Activated naive CD8-positive, alpha-beta T cell treated with anti-CD3 and anti-CD28 coated beads, Interleukin-2, amount 10 ng/mL, durations not matched to agents 7 days and 5 days (primary cell): ENCODE measurements around the gene ZNF133. TPM values are rescaled to one million over a fixed set of nuclear protein-coding genes. Genes with fewer than 3 reads are reported as not detected.
A peak's percentile ranks its signal among the peaks of the same experiment; 100 is the strongest.
"Not testable (repeated sequence)": the region's sequence is repeated elsewhere in the genome, so short reads cannot be mapped to it uniquely, and the experiment has no call there.

Experiments
- ATAC-seq: fragments of 150-1000 bp; cut with Tn5 transposase; one replicate; pipeline ENCODE4 v1.10.0; 2021; ENCODE audit warnings: low read depth, moderate library complexity
- POLR2A ChIA-PET: fragments of 350-600 bp; sonication (Branson Sonifier 250); formaldehyde crosslinking; loops from one replicate; lab custom pipeline; 2021; ENCODE audit warnings: antibody characterized with exemption; lab: Charles Lee
- DNase-seq: peaks from one replicate; pipeline ENCODE4 v3.0.0; 2021
- H3K27ac Mint-ChIP-seq: one replicate; pipeline ENCODE4 v1.8.0; 2022; ENCODE audit warnings: mild to moderate bottlenecking, mixed read lengths
- H3K27me3 Mint-ChIP-seq: one replicate; pipeline ENCODE4 v1.8.0; 2022; ENCODE audit warnings: mild to moderate bottlenecking, moderate library complexity, mixed read lengths
- H3K36me3 Mint-ChIP-seq: one replicate; pipeline ENCODE4 v1.8.0; 2021; ENCODE audit warnings: mild to moderate bottlenecking, mixed read lengths
- H3K4me1 Mint-ChIP-seq: one replicate; pipeline ENCODE4 v1.8.0; 2021; ENCODE audit warnings: mixed read lengths
- H3K4me3 Mint-ChIP-seq: one replicate; pipeline ENCODE4 v1.8.0; 2022; ENCODE audit warnings: mild to moderate bottlenecking, moderate library complexity, mixed read lengths
- H3K9me3 Mint-ChIP-seq: one replicate; pipeline ENCODE4 v1.8.0; 2021; ENCODE audit warnings: mixed read lengths
- total RNA-seq, 2 experiments: library from RNA; stranded (reverse); gene quantifications; one replicate each; pipeline ENCODE4 v1.2.3, GENCODE V29; 2021

Gene ZNF133
- 1 to 10 TPM; 9.2 TPM for total RNA-seq

DNA sequence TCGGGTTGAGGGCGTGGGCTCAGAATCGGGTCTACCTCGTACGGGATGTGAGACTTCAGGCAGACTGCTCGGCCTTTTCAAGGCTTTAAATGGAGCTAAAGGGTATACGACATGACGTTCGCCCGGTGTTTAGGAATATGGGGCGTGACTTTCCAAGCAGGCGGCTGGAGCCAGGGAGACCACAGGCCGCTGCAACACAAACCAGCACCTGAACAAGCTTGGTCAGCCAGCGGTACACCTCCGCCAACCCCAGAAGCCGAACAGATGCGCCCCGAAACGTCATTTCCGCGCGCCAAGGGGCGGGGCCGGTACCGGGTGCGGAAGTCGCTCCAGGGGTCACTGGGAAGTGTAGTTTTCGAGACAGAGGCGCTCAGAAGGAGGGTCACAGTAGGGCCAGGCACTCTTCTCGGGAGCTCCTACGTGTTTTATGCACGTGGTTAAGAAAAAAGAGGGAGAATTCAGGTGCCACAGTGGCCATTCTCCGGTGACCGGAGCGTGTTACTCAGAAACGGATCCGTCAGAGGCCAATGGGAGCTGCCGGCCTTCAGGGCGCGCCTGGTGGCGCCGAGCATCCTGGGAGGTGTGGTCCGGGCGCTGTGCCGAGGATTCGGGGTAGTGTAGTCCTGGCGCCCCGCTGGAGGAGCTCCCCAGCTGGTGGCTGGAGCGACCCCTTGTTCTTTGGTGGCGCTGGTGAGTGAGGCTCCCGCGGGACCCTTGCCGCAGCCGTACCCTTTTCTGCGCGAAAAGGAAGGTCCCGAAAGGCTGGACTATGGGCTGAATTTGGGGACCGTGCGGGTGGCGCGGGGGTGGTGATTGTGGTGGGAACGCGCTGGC is at the start of gene ZNF133:
TSS of gene ZNF133 (plus strand) at position 613 of the 834 bp plus-strand sequence. CDS start 17,160 bp downstream, outside the sequence.
- ATAC-seq (peak; percentile 98), DNase-seq (peak; percentile 99)
- peak within 1 kb of the TSS; percentile 99 for H3K27ac Mint-ChIP-seq
- H3K4me1 Mint-ChIP-seq, result peaks cover 10% of the 10 kb centered on the region
- H3K9me3 Mint-ChIP-seq, result peaks cover 12% of the 10 kb centered on the region
- H3K36me3 Mint-ChIP-seq, result peaks cover 16% of the 10 kb centered on the region
- POLR2A ChIA-PET, result interaction anchor here (0.6 to 3.1 kb wide), 7 partner anchors 9 to 1763 kb away, joined by 3 to 24 read pairs (median 4); partner anchors contain the start of genes CRNKL1, KAT14, MGME1 and PET117
- peaks cover 13% of the 10 kb centered on the region for H3K27me3 Mint-ChIP-seq
- H3K4me3 Mint-ChIP-seq, result peak within 1 kb of the TSS; percentile 85

DNA sequence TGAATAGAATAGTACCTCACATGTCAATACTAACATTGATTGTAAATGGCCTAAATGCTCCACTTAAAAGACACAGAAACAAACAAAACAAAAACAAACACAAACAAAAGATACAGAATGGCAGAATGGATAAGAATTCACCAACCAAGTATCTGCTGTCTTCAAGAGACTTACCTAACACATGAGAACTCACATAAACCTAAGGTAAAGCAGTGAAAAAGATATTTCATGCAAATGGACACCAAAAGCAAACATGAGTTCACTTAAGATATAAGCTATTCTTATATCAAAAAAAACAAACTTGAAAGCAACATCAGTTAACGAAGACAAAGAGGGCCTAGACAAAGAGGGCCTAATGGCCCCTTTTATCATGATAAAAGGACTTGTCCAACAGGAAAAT is 47.3 kb upstream of the ZNF133 start:
- H3K27me3 Mint-ChIP-seq, result peaks cover 28% of the 10 kb centered on the region
- H3K27ac Mint-ChIP-seq, result no peak overlapping the region
- peaks cover 2% of the 10 kb centered on the region for H3K4me1 Mint-ChIP-seq

GRCh38 chr20:18243802-18244201 is 44.5 kb upstream of the ZNF133 start:
- Mint-ChIP-seq H3K4me3 (no peak overlapping the region), H3K36me3 (no peaks in the 10 kb centered on the region), H3K27ac (no peak overlapping the region), H3K9me3 (peaks cover 4% of the 10 kb centered on the region), H3K4me1 (peaks cover 2% of the 10 kb centered on the region), H3K27me3 (peaks cover 22% of the 10 kb centered on the region)
- ATAC-seq (no peak), DNase-seq (no peak)
- POLR2A ChIA-PET, result no interaction called here

More for the DNA sequence above, 47.3 kb upstream of the ZNF133 start:
- Mint-ChIP-seq H3K9me3 (peaks cover 4% of the 10 kb centered on the region), H3K36me3 (no peaks in the 10 kb centered on the region), H3K4me3 (no peak overlapping the region)
- DNase-seq (no peak), ATAC-seq (no peak)
- POLR2A ChIA-PET, result no interaction called here

- H3K36me3 Mint-ChIP-seq, H3K9me3 Mint-ChIP-seq, ATAC-seq, H3K27me3 Mint-ChIP-seq, H3K4me1 Mint-ChIP-seq, H3K27ac Mint-ChIP-seq, DNase-seq, POLR2A ChIA-PET, H3K4me3 Mint-ChIP-seq: not testable (repeated sequence)
Observed at GRCh38 chr20:18248545-18248944, 39.8 kb upstream of the ZNF133 start.

DNA sequence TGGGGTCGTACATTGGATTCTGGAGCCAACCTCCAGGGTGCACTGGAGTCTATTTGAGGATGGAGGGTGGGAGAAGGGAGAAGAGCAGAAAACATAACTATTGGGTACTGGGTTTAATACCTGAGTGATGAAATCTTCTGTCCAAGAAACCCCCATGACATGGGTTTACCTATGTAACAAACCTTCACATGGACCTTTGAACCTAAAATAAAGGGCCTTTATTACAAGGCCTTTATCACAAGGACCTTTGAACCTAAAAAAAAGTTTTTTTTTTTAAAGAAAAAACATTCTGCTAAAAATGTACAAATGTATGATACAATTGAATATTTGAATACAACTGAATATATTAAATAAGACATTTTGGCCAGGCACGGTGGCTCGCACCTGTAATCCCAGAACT is 38.1 kb upstream of the ZNF133 start:
- no peak overlapping the region for H3K4me3 Mint-ChIP-seq
- no peak overlapping the region for H3K27ac Mint-ChIP-seq
- ATAC-seq, result no peak
- H3K27me3 Mint-ChIP-seq, result peaks cover 9% of the 10 kb centered on the region
- DNase-seq, result no peak
- H3K9me3 Mint-ChIP-seq, result no peaks in the 10 kb centered on the region
- no peaks in the 10 kb centered on the region for H3K4me1 Mint-ChIP-seq
- no peaks in the 10 kb centered on the region for H3K36me3 Mint-ChIP-seq
- POLR2A ChIA-PET, result no interaction called here

- peaks cover 12% of the 10 kb centered on the region for H3K27me3 Mint-ChIP-seq
- DNase-seq (no peak), ATAC-seq (no peak)
- no peaks in the 10 kb centered on the region for H3K9me3 Mint-ChIP-seq
- H3K27ac Mint-ChIP-seq, result no peak overlapping the region
- POLR2A ChIA-PET, result no interaction called here
- H3K4me3 Mint-ChIP-seq, result no peak overlapping the region
- H3K36me3 Mint-ChIP-seq, result no peaks in the 10 kb centered on the region
- H3K4me1 Mint-ChIP-seq, result no peaks in the 10 kb centered on the region
Observed at GRCh38 chr20:18252597-18253451, 35.5 kb upstream of the ZNF133 start.

DNA sequence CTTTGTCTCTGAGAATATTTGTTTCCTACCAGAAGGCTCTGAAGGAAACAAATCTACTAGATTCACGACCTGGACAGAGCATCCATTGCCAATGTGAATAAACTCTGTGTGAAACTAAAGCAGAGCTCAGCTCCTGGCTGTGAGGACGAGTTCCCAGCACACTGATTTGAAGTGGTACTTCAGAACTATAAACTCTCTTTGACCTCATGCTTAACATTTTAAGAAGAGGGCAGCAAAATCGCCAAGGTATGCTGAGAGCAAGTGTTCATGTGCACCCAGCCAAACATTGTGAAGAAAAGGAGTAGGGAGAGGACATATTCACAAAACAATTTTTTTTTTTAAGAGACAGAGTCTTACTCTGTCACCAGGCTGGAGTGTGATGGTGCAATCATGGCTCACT is 33.7 kb upstream of the ZNF133 start:
- Mint-ChIP-seq H3K36me3 (no peaks in the 10 kb centered on the region), H3K4me1 (no peaks in the 10 kb centered on the region), H3K4me3 (no peak overlapping the region), H3K27me3 (peaks cover 12% of the 10 kb centered on the region), H3K27ac (no peak overlapping the region), H3K9me3 (no peaks in the 10 kb centered on the region)
- POLR2A ChIA-PET, result no interaction called here
- no peak for ATAC-seq
- no peak for DNase-seq

DNA sequence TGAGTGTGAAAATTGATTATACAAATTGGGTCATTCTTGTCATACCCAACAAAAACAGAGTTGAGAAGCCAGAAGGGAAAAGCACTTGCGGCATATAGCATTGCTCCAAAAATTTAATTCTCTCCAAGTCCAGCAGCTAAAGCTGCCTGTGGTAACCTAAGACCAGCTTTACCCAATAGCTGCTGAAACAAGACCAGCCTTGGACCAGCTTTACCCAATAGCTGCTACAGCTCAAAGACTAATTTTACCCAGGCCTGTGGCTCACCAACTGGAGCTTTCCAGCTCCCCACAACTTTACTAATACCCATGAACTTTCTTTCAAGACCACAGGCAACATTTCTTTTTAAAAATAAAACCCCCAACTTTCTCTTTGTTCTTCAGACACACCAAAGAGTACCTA is 32.8 kb upstream of the ZNF133 start:
- no peak overlapping the region for H3K4me3 Mint-ChIP-seq
- no peak for DNase-seq
- no peaks in the 10 kb centered on the region for H3K9me3 Mint-ChIP-seq
- H3K27me3 Mint-ChIP-seq, result peaks cover 14% of the 10 kb centered on the region
- H3K27ac Mint-ChIP-seq, result no peak overlapping the region
- no peaks in the 10 kb centered on the region for H3K4me1 Mint-ChIP-seq
- H3K36me3 Mint-ChIP-seq, result no peaks in the 10 kb centered on the region
- ATAC-seq, result no peak
- POLR2A ChIA-PET, result no interaction called here

- no peaks in the 10 kb centered on the region for H3K9me3 Mint-ChIP-seq
- no peak for ATAC-seq
- POLR2A ChIA-PET, result no interaction called here
- peaks cover 14% of the 10 kb centered on the region for H3K27me3 Mint-ChIP-seq
- no peak overlapping the region for H3K4me3 Mint-ChIP-seq
- no peak overlapping the region for H3K27ac Mint-ChIP-seq
- H3K4me1 Mint-ChIP-seq, result no peaks in the 10 kb centered on the region
- no peak for DNase-seq
- no peaks in the 10 kb centered on the region for H3K36me3 Mint-ChIP-seq
Observed at GRCh38 chr20:18256440-18257090, 31.8 kb upstream of the ZNF133 start.

DNA sequence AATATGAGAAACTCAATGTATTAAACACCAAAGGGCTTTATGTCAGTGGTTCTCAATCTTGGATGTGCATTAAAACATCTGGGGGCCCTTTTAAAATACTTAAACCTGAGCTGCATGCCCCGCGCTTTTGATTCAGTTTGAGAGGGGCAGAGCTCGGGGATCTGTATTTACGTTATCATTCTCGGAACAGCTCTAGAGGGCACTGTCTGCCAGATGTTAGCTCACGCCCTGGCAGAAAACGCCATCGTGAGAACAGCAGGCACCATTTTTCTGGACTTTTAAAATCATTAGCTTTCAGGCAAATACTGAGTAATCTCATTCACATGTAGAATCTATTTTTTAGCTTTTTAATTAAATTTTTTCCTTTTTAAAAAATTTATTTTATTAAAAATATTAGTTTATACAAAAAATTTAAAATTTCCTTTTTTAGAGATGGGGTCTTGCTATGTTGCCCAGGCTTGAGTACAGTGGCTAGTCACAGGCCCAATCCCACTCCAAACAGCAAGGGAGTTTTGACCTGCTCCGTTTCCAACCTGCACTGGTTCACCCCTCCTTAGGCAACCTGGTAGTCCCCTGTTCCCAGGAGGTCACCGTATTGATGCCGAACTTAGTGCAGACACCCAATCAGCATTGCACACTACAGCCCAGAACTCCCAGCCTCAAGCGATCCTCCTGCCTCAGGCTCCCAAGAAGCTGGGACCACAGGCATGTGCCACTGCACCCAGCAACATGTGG is 30.0 kb upstream of the ZNF133 start:
- no peaks in the 10 kb centered on the region for H3K36me3 Mint-ChIP-seq

GRCh38 chr20:18259730-18260129 is 28.6 kb upstream of the ZNF133 start:
- Mint-ChIP-seq H3K9me3 (no peaks in the 10 kb centered on the region), H3K36me3 (no peaks in the 10 kb centered on the region), H3K4me3 (no peak overlapping the region), H3K27me3 (peaks cover 16% of the 10 kb centered on the region), H3K4me1 (no peaks in the 10 kb centered on the region), H3K27ac (no peak overlapping the region)
- POLR2A ChIA-PET, result no interaction called here
- DNase-seq, result no peak
- no peak for ATAC-seq

More for the DNA sequence above, 30.0 kb upstream of the ZNF133 start:
- DNase-seq (no peak), ATAC-seq (no peak)
- Mint-ChIP-seq H3K4me3 (no peak overlapping the region), H3K9me3 (no peaks in the 10 kb centered on the region), H3K4me1 (no peaks in the 10 kb centered on the region), H3K27me3 (peaks cover 18% of the 10 kb centered on the region), H3K27ac (no peak overlapping the region)
- POLR2A ChIA-PET, result no interaction called here

DNA sequence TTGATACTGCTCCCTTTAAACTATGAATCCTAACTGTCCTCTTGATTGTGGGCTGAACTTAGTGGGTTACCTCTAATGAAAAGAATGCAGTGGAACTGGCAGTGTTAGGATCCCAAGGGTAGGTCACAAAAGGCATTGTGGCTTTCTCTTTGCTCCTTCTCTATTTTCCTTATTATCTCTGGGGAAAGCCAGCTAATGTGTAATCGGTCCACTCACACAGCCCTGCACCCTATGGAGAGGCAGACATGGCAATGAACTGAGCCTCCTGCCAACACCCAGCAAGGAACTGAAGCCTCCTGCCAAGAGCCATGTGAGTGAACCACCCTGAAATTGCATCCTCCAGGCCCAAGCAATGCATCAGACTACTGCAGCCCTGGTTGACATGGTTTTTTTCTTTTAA is 24.6 kb upstream of the ZNF133 start:
- Mint-ChIP-seq H3K27me3 (peaks cover 35% of the 10 kb centered on the region), H3K27ac (no peak overlapping the region), H3K36me3 (no peaks in the 10 kb centered on the region), H3K4me1 (no peaks in the 10 kb centered on the region), H3K9me3 (no peaks in the 10 kb centered on the region), H3K4me3 (no peak overlapping the region)
- ATAC-seq, result no peak
- POLR2A ChIA-PET, result no interaction called here
- no peak for DNase-seq

DNA sequence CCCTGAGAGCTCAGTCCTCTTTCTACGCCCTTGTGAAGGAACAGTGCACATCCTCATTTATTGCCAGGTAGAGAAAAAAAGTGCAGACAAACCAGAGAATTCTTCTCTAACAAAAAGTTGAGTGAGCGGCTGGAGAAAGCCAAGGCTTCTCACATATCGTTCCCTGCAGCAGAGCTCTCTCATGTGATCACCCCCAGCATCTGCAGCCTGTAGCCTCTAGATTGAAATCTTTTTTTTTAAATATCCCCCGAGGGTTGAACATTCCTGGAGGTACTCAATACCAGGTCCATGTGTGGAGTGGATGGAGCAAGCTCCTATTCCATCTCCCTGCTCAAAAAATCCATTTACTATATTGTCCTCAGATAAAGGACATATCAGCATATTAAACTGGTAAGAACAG is 22.9 kb upstream of the ZNF133 start:
- Mint-ChIP-seq H3K36me3 (no peaks in the 10 kb centered on the region), H3K4me3 (no peak overlapping the region), H3K9me3 (no peaks in the 10 kb centered on the region), H3K27me3 (peaks cover 35% of the 10 kb centered on the region), H3K27ac (no peak overlapping the region), H3K4me1 (no peaks in the 10 kb centered on the region)
- ATAC-seq (no peak), DNase-seq (no peak)
- POLR2A ChIA-PET, result no interaction called here
